NCI-H146 treated with DMSO at 0.1 percent for 48 hours (cell line): ENCODE results near the gene VN1R4.
"Not testable (repeated sequence)": the region's sequence is repeated elsewhere in the genome, so short reads cannot be mapped to it uniquely, and the experiment has no call there.

Experiments used
- DNase-seq: peaks from one replicate; lab custom pipeline; 2025; ENCODE audit not compliant: unreplicated experiment; lab: John Stamatoyannopoulos, UW

Gene VN1R4

DNA sequence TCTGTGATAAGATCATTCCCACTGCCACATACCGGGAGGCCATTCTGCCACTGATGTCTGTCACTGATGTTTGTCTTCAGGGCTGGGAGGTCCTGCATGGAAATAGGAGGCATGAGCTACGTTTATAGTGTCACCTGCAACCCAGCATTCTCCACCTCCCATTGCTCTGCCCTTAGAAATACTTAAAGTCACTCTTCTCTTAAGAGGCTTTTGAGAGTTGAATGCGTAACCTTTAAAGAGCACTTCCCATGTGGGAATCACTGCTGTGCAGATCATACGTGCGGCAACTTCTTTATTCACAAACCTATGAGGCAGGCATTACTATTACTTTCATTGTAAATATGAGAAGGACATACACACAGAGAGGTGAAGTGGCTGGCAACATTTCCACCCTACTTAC, at the start of gene VN1R4:
TSS of gene VN1R4 (minus strand) at position 101 of the 400 bp plus-strand sequence. CDS start at position 43, 58 bp downstream.
- not testable (repeated sequence) for DNase-seq

GRCh38 chr19:53311897-53312296, 44.4 kb upstream of the VN1R4 start:
- no peak for DNase-seq

GRCh38 chr19:53311044-53311443, 43.5 kb upstream of the VN1R4 start:
- DNase-seq = no peak

DNA sequence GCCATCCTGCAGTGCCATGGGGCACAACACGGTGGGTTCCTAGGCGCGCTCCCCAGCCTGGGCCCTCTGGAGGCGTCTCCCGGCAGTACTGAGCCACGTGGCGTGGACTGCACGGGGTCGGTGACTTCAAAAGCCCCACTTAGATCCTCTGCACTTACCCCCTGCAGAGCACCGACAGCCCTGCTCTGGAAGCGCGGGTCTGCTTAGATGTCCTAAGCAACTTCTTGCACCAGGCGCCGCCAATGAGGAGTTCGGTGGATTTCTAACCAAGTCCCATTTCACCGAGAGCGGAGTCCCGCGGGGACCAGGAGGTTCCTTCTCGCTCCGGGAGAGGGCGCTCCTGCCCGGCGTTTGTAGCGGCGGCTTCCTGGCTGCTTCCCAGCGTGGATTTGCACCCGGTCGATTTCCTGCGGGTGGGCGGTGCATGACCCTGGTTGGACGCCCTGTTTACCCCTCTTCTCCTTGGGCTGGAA, 40.9 kb upstream of the VN1R4 start:
- DNase-seq = no peak

- DNase-seq = not testable (repeated sequence)
Measured at GRCh38 chr19:53301341-53301740, 33.8 kb upstream of the VN1R4 start.

DNA sequence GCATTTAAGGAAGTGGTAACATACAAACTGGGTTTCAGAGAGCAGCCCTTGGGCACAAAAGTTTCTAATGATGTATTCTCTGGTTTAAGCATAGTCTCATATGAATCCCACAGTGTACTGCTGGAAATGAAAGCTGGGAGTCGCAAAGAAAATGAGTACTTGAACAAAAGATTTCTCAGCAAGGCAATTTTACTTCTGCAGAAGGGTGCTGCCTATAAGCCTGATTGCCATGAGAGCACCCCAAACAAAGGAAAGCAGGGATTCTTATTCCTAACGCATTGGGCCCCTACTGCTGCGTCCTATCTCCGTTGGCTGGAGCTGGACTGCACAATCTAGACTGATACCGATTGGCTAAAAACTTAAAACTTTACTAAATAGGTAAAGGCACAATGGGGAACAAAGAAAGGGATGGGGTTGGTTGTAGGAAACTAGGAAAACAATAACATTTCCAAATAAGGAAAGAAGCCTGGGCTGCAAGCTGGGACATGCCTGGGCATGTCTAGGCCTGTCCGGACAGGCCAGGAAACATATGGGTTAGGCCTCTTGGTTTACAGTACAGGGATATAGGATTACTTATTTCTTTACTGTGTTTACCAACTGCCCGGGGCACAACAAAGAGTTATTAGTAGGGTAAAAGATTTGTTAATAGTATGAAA, 27.4 kb upstream of the VN1R4 start:
- DNase-seq = no peak

GRCh38 chr19:53290758-53291549, 23.4 kb upstream of the VN1R4 start:
- DNase-seq = no peak

- no peak for DNase-seq
Measured at GRCh38 chr19:53285087-53285486, 17.6 kb upstream of the VN1R4 start.

DNA sequence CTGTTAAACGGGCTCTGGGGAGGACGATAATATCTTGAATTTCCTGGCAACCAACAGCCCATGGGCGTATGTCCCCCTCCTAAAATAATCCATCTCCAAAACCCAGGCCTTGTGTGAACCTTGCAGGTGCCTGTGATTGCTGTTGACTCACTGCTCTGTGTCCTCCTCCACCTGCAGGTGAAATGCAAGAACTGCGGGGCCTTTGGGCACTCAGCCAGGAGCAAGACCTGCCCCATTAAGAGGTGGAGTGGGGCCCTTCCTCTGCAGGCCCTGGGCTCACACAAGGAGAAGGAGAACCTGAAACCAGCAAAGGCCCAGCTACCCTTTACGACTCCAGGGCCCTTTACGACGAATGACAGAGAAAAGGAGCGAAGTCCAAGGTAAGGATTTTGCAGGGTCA, 14.4 kb upstream of the VN1R4 start:
- not testable (repeated sequence) for DNase-seq

DNA sequence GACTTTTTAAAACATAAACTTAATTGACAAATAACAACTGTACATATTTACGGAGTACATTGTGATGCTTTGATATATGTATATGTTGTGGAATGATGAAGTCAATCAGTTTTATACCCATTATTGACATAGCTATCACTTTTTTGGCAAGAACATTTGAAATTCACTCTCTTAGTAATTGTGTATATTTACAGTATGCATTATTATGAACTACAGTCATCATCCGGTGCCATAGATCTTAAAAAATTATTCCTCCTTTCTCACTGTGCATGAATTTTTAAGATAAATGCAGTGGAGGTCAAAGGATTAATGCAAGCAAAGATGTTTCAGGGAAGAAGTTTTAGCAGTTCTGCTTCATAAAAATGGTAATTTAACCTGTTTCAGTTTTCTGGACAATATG, 8.0 kb upstream of the VN1R4 start:
- no peak for DNase-seq

DNA sequence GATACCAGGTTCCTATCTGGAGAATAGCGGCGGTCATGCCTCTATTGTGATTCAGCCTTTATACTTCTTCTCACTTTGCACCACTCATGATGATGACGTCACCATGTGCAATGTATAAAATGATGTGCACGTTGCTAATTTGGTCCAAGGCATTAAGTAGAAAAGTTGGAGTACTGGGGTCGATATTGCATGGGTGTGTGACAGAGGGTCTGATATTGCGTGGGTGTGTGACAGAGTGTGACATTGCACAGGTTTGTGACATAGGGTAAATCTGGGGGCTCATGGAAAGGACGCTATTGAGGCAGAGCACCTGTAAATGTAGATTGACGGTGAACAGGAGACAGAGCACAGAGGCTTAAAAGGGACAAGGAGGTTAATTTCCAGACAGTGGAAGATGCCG, 4.5 kb upstream of the VN1R4 start:
- DNase-seq = no peak

DNA sequence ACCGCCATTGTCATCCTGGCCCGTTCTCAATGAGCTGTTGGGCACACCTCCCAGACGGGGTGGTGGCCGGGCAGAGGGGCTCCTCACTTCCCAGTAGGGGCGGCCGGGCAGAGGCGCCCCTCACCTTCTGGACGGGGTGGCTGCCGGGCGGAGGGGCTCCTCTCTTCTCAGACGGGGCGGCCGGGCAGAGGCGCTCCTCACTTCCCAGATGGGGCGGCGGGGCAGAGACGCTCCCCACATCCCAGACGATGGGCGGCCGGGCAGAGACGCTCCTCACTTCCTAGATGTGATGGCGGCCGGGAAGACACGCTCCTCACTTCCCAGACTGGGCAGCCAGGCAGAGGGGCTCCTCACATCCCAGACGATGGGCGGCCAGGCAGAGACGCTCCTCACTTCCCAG, 2.3 kb upstream of the VN1R4 start:
- DNase-seq = not testable (repeated sequence)

- not testable (repeated sequence) for DNase-seq
Measured at GRCh38 chr19:53257715-53258342, 9.7 kb downstream of the VN1R4 start, which contains the start of gene VN1R2. Gene VN1R2, plus strand, starts transcription at chr19:53258292. Its CDS starts 84 bp downstream, at chr19:53258376.

GRCh38 chr19:53254411-53255341, 12.8 kb downstream of the VN1R4 start, which contains the start of gene ZNF677:
Gene ZNF677, minus strand, starts transcription at chr19:53254873. Its CDS starts 3,323 bp downstream, at chr19:53251550.
- DNase-seq = peak; percentile 47

DNA sequence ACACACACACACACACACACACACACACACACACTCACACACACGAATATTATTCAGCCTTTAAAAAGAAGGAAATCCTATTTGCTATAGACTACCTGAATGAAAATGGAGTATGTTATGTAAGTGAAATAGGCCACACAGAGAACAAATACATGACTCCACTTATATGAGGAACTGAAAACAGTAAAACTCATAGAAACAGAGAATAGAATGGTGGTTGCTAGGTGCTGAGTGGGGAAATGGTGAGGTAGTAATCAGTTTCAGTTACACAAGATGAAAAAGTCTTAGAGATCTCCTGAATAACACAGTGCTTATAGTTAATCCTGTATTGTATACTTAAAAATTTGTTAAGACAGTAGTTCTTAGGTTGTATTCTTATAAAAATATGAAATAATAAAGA, 21.0 kb downstream of the VN1R4 start:
- DNase-seq = no peak

- DNase-seq = no peak
Measured at GRCh38 chr19:53237114-53237777, 30.3 kb downstream of the VN1R4 start.

DNA sequence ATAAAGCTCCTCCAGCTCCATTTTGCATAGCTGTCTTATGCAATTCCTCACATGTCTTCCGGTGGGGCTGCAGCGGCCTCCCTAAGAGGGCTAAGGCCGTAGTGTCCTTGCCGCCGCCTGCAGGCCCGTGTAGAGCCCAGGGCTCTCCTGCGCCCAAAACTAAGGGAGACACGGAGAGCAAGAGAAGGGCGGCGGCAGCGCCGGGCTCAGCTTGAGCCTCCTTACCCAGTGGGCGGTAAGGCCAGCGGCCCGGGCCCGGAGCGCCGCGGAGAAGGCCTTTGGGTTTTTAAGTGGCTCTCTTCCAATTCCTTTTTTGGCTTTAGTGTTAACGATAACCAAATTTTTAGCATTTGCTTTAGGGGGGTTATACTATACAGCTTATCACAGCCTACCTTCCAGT, 42.9 kb downstream of the VN1R4 start:
- DNase-seq = no peak

GRCh38 chr19:53222716-53223115, 44.8 kb downstream of the VN1R4 start:
- DNase-seq = not testable (repeated sequence)
